Erythroblast (primary cell): Measurements from ENCODE around the gene TBL1Y.

ENCODE experiments used
- GATA1 ChIP-seq: IDR thresholded peaks from 2 replicates; pipeline ENCODE4 v1.6.1; 2011; ENCODE audit warnings: low read depth, mild to moderate bottlenecking, control low read depth, low read length, moderate library complexity
- POLR2A ChIP-seq: IDR thresholded peaks from 2 replicates; pipeline ENCODE4 v1.6.1; 2011; ENCODE audit warnings: mild to moderate bottlenecking, low read length

DNA sequence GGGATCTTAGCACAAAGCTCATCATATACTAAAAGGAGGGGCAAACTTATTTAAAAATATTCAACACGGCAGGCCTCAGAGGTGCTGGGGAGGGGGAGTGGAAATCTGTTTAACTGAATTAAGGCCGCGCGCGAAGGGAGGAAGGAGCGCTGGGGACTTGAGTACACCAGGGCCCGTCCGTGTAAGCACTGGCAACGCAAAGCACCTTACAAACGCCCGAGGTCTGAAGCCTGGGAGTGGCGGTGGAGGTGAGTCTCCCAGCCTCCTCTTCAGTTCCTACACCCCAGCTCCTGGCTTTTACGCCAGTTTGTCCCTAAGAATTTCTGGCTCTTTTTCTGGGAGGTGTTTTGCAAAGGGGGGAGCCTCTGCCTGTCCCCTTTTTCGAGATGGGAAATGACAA lies 641 bp upstream of the TBL1Y start:
- TF ChIP-seq POLR2A (no peak), GATA1 (no peak)
